Measurements from ENCODE around the gene PDE1C.

DNA sequence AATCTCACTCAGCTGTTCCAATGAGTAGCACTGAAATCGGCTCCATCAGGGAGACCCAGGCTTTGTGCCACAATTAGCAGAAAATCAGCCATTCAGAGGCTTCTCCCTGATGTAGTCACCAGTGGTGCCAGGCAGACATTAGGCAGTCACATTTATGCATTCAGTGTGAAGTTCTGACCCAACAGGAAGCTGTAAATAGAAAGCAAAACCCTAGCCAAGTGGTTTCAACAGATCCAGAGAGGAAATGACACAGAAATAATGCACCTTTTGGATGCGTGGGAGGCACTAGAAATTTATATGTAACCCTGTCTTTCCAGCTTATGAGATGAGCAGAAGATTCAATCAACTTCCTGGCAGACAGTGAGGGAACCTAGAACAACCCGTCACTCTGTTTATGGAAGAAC, 186.4 kb downstream of the PDE1C start:
- TF ChIP-seq REST (IDR thresholded peaks at IDR 0.05; ENCODE audit: insufficient read depth in 1 of 2, low read depth in 2 of 2, low read length in 2 of 2) (no peak), SIN3A (IDR thresholded peaks at IDR 0.05; ENCODE audit: borderline replicate concordance, insufficient read depth, low read length) (no peak), TAF1 (IDR thresholded peaks at IDR 0.05; ENCODE audit: borderline replicate concordance, insufficient read depth, low read length) (no peak), POLR2AphosphoS5 (IDR thresholded peaks at IDR 0.05; ENCODE audit: low read depth, low read length) (no peak), FOXP2 (optimal IDR thresholded peaks at IDR 0.05; ENCODE audit: borderline replicate concordance, extremely low read depth, extremely low read length, insufficient read depth) (no peak)
